GM23338 (cell line): ENCODE results near the gene ABHD17B. TPM values are rescaled to one million over a fixed set of nuclear protein-coding genes. Genes with fewer than 3 reads are reported as not detected.

ENCODE experiments used
- ATAC-seq: fragments of 200-7000 bp; cut with Tn5 transposase; 3 replicates; pipeline ENCODE4 v1.9.1; 2020
- DNase-seq: peaks from one replicate; pipeline ENCODE4 v3.0.0-alpha.2; 2015; ENCODE audit warnings: low spot score
- H2AFZ ChIP-seq: fragments of 200-600 bp; sonication (generic); 2 replicates; pipeline ENCODE4 v1.8.0; 2016; ENCODE audit warnings: antibody characterized with exemption, mild to moderate bottlenecking, moderate library complexity
- H3F3A ChIP-seq: fragments of 200-600 bp; sonication (generic); replicated peaks from 2 replicates; pipeline ENCODE4 v1.8.0; 2017; ENCODE audit warnings: antibody characterized with exemption, mixed run types, low read depth
- H3K27ac ChIP-seq: fragments of 200-600 bp; sonication (generic); 2 replicates; pipeline ENCODE4 v1.6.1; 2016; ENCODE audit warnings: low read depth
- H3K27me3 ChIP-seq: fragments of 200-600 bp; sonication (generic); 2 replicates; pipeline ENCODE4 v1.8.0; 2016; ENCODE audit warnings: mild to moderate bottlenecking, mixed run types, moderate library complexity; ENCODE audit not compliant: insufficient read depth
- H3K36me3 ChIP-seq: fragments of 200-600 bp; sonication (generic); 2 replicates; pipeline ENCODE4 v1.8.0; 2016; ENCODE audit warnings: mild to moderate bottlenecking; ENCODE audit not compliant: insufficient read depth
- H3K4me1 ChIP-seq: fragments of 200-600 bp; sonication (generic); 2 replicates; pipeline ENCODE4 v1.8.0; 2016; ENCODE audit warnings: mild to moderate bottlenecking, moderate library complexity; ENCODE audit not compliant: insufficient read depth
- H3K4me2 ChIP-seq: fragments of 200-600 bp; sonication (generic); 2 replicates; pipeline ENCODE4 v1.7.1; 2017; ENCODE audit warnings: mixed run types
- H3K4me3 ChIP-seq: fragments of 200-600 bp; sonication (generic); 2 replicates; pipeline ENCODE4 v1.6.1; 2016; ENCODE audit warnings: mixed run types
- H3K79me2 ChIP-seq: fragments of 200-600 bp; sonication (generic); replicated peaks from 2 replicates; pipeline ENCODE4 v1.8.0; 2017; ENCODE audit warnings: mild to moderate bottlenecking; ENCODE audit not compliant: insufficient read depth
- H3K9me2 ChIP-seq: fragments of 200-600 bp; sonication (generic); 2 replicates; pipeline ENCODE4 v1.8.0; 2017; ENCODE audit not compliant: insufficient read depth
- H4K20me1 ChIP-seq: fragments of 200-600 bp; sonication (generic); replicated peaks from 2 replicates; pipeline ENCODE4 v1.8.0; 2017; ENCODE audit warnings: mild to moderate bottlenecking; ENCODE audit not compliant: insufficient read depth
- H3K27ac Mint-ChIP-seq: 2 replicates; pipeline ENCODE4 v1.8.0; 2020; ENCODE audit warnings: inconsistent platforms, mild to moderate bottlenecking, moderate library complexity, mixed read lengths
- H3K27me3 Mint-ChIP-seq: 3 replicates; pipeline ENCODE4 v1.8.0; 2022; ENCODE audit warnings: low read depth, mild to moderate bottlenecking, moderate library complexity, mixed read lengths, inconsistent platforms; ENCODE audit not compliant: insufficient read depth, poor library complexity
- H3K36me3 Mint-ChIP-seq: 3 replicates; pipeline ENCODE4 v1.8.0; 2021; ENCODE audit warnings: low read depth, mild to moderate bottlenecking, inconsistent platforms, moderate library complexity, mixed read lengths
- H3K4me1 Mint-ChIP-seq: 3 replicates; pipeline ENCODE4 v1.8.0; 2020; ENCODE audit warnings: mild to moderate bottlenecking, inconsistent platforms, mixed read lengths
- H3K4me3 Mint-ChIP-seq: 3 replicates; pipeline ENCODE4 v1.8.0; 2021; ENCODE audit warnings: moderate library complexity, mild to moderate bottlenecking, inconsistent platforms, mixed read lengths
- H3K9me3 Mint-ChIP-seq: 3 replicates; pipeline ENCODE4 v1.8.0; 2020; ENCODE audit warnings: moderate library complexity, mild to moderate bottlenecking, inconsistent platforms, mixed read lengths
- CREB1 ChIP-seq: fragments of 250-450 bp; sonication (Bioruptor Pico); IDR thresholded peaks from 2 replicates; pipeline ENCODE4 v1.5.0; 2020; ENCODE audit warnings: low read depth, mild to moderate bottlenecking, moderate library complexity
- CTCF ChIP-seq, 2 experiments: fragments of 200-600 bp in 1 of 2; sonication (generic) in 1 of 2; conservative IDR thresholded peaks; 2 replicates each; pipeline versions ENCODE4 v1.5.1 to v1.6.1; 2016 to 2017; ENCODE audit warnings: antibody characterized with exemption in 2 of 2, low read depth in 2 of 2, mild to moderate bottlenecking in 2 of 2, moderate library complexity in 1 of 2
- EZH2phosphoT487 ChIP-seq: fragments of 200-600 bp; sonication (generic); IDR thresholded peaks from one replicate; pipeline ENCODE4 v1.8.1; 2018; ENCODE audit warnings: antibody characterized with exemption; ENCODE audit not compliant: unreplicated experiment
- JUNB ChIP-seq: IDR thresholded peaks from one replicate; pipeline ENCODE4 v1.6.1; 2016; ENCODE audit warnings: antibody characterized with exemption; ENCODE audit not compliant: unreplicated experiment
- REST ChIP-seq: IDR thresholded peaks from one replicate; pipeline ENCODE4 v1.6.1; 2018; ENCODE audit warnings: antibody characterized with exemption; ENCODE audit not compliant: unreplicated experiment
- STAT1 ChIP-seq: IDR thresholded peaks from one replicate; pipeline ENCODE4 v1.6.1; 2016; ENCODE audit warnings: antibody characterized with exemption; ENCODE audit not compliant: unreplicated experiment
- ZNF114 ChIP-seq: fragments of 250-450 bp; sonication (Bioruptor Pico); IDR thresholded peaks from 2 replicates; pipeline ENCODE4 v1.5.0; 2020; ENCODE audit warnings: mild to moderate bottlenecking, moderate library complexity
- ZNF331 ChIP-seq: fragments of 250-450 bp; sonication (Bioruptor Pico); IDR thresholded peaks from 2 replicates; pipeline ENCODE4 v1.5.0; 2020; ENCODE audit warnings: low read depth, mild to moderate bottlenecking, moderate library complexity
- polyA plus RNA-seq: library from polyadenylated mRNA; unstranded; fragments of >200 nt; fragmentation: Nextera tagmentation; extraction: Ambion mirVana; gene quantifications from 2 replicates; pipeline ENCODE4 v1.2.1, GENCODE V29; 2016
- total RNA-seq: library from RNA; depleted of rRNA; stranded (reverse); fragments of >200 nt; shearing (Covaris generic); gene quantifications from 2 replicates; pipeline ENCODE4 v1.2.3, GENCODE V29; 2014

Gene ABHD17B
- total and polyA plus RNA-seq, 2 experiments from 2014 or later, result 32.2 to 112 TPM

GRCh38 chr9:71884005-71884404, 27.0 kb downstream of the ABHD17B start:
- Mint-ChIP-seq H3K9me3 (peaks cover 19% of the 10 kb centered on the region), H3K4me3 (no peak overlapping the region), H3K27ac (no peak overlapping the region), H3K27me3 (peaks cover 2% of the 10 kb centered on the region), H3K4me1 (peaks cover 24% of the 10 kb centered on the region), H3K36me3 (peaks cover 57% of the 10 kb centered on the region)
- Histone ChIP-seq H3F3A (no peaks in the 10 kb centered on the region), H3K27me3 (no peaks in the 10 kb centered on the region), H3K36me3 (no peaks in the 10 kb centered on the region), H3K4me1 (peaks cover 34% of the 10 kb centered on the region), H3K4me2 (no peak overlapping the region), H3K9me2 (no peaks in the 10 kb centered on the region), H3K4me3 (no peak overlapping the region), H2AFZ (no peak overlapping the region), H4K20me1 (peaks cover 70% of the 10 kb centered on the region), H3K79me2 (peaks cover 100% of the 10 kb centered on the region), H3K27ac (no peak overlapping the region)
- TF ChIP-seq REST, result no peak
- TF ChIP-seq CREB1 (CRISPR knock-in tag), result no peak
- TF ChIP-seq CTCF (conservative IDR thresholded peaks at IDR 0.05; ENCODE audit: low read depth in 2 of 2), result no peak
- DNase-seq, result no peak
- no peak for ATAC-seq

- Mint-ChIP-seq H3K4me1 (peaks cover 27% of the 10 kb centered on the region), H3K27me3 (peaks cover 2% of the 10 kb centered on the region), H3K36me3 (peaks cover 42% of the 10 kb centered on the region), H3K27ac (no peak overlapping the region), H3K9me3 (peaks cover 18% of the 10 kb centered on the region), H3K4me3 (no peak overlapping the region)
- Histone ChIP-seq H2AFZ (no peak overlapping the region), H3K36me3 (peaks cover 1% of the 10 kb centered on the region; the same call in 1 of the 2 replicates), H3K4me3 (no peak overlapping the region), H3K4me2 (no peak overlapping the region), H3K79me2 (peaks cover 100% of the 10 kb centered on the region), H3K27me3 (no peaks in the 10 kb centered on the region), H3F3A (no peaks in the 10 kb centered on the region), H4K20me1 (peaks cover 77% of the 10 kb centered on the region), H3K27ac (no peak overlapping the region), H3K9me2 (no peaks in the 10 kb centered on the region), H3K4me1 (peaks cover 33% of the 10 kb centered on the region)
- TF ChIP-seq STAT1 (no peak), JUNB (no peak), CTCF (conservative IDR thresholded peaks at IDR 0.05; ENCODE audit: low read depth in 2 of 2) (no peak), EZH2phosphoT487 (no peak), ZNF331 (CRISPR knock-in tag) (no peak), CREB1 (CRISPR knock-in tag) (no peak), ZNF114 (CRISPR knock-in tag) (no peak), REST (no peak)
- ATAC-seq (no peak), DNase-seq (no peak)
These were observed 31.3 kb downstream of the ABHD17B start for GRCh38 chr9:71879644-71880174.
